GM12891 (cell line): Measurements from ENCODE around the gene SMC4.

Experiments used
- POLR2A ChIP-seq: IDR thresholded peaks from 2 replicates; pipeline ENCODE4 v1.6.1; 2011; ENCODE audit warnings: low read depth, low read length, control low read depth
- POLR2AphosphoS5 ChIP-seq: IDR thresholded peaks from 2 replicates; pipeline ENCODE4 v1.6.1; 2011; ENCODE audit warnings: low read depth, low read length, control low read depth
- POU2F2 ChIP-seq: IDR thresholded peaks from 2 replicates; pipeline ENCODE4 v1.6.1; 2011; ENCODE audit warnings: low read depth, mild to moderate bottlenecking, control low read depth, low read length, moderate library complexity

DNA sequence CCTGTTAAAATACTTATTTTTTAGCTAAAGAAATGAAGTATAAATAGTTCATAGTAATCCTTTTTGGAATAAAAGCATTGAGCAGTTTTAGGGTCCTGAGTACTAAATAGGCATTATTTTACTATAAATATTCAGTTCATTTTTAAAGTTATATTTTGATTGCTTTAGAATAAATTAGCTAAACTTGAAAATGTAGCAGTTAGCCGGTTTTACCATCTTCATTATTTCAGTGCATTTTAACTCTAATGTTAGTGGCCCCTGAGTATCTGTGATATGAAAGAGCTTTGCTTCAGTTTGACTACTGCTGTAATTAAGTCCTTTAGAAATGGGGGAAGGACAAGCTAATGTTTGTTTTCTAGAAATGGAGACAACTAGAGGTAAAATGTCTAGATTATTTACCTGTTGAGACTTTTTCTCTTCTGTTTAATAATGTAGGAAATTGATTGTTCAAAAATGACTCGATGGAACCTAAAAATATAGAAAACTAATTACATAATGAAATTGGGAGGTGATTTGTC, 3.6 kb downstream of the SMC4 start:
- TF ChIP-seq POLR2A, result no peak
- no peak for TF ChIP-seq POU2F2
- no peak for TF ChIP-seq POLR2AphosphoS5
